NCI-H187 (cell line): ENCODE results near the gene TMEM115.

Experiments
- DNase-seq, 2 experiments: peaks; one replicate each; lab custom pipeline; 2025; lab: John Stamatoyannopoulos, UW

Gene TMEM115

GRCh38 chr3:50375258-50375931 lies 16.1 kb upstream of the TMEM115 start:
- no peak for DNase-seq

- no peak for DNase-seq
Observed at GRCh38 chr3:50374363-50375257, 15.3 kb upstream of the TMEM115 start.

DNA sequence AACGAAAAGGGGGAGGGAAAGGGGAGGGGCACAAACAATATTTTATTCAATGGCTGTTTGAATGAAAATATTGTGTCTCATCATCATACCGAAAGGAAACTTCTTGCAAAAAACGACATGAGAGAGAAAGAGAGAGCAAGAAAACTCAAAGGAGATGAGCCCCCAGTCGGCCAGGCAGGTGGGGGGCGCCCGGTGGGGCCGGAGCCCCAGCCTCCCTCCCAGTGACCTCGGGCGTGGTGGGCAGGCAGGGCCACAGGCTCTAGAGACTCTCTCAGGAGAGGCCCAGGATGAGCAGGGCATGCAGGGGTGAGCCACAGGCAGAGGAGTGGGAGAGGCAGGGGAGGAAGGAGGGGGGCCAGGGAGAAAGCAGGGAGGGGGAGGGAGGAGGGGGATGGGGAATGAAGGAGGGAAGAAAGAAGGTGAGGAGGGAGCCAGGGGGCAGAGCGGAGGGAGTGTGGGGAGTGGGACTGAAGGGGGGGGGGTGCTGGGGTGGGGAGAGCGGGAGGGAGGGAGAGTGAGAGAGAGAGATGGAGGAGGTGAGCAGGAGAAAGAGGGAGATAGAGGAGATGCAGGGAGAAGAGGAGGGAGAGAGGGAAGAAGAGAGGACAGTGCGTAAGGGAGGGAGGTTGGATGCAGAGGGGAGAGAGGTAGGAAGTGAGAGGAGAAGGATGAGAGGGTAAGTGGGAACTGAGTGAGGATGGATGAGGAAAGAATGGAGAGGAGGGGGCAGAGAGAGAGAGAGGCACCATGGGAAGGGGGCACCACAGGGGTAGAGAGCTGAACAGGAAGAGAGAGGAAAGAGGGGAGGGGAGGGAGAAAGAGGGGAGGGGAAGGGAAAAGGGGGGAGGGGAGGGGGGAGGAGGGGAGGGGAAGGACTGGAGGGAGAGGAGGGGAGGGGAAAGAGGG lies 14.1 kb upstream of the TMEM115 start:
- DNase-seq, result no peak

GRCh38 chr3:50372349-50372748 lies 13.0 kb upstream of the TMEM115 start:
- DNase-seq, result no peak

DNA sequence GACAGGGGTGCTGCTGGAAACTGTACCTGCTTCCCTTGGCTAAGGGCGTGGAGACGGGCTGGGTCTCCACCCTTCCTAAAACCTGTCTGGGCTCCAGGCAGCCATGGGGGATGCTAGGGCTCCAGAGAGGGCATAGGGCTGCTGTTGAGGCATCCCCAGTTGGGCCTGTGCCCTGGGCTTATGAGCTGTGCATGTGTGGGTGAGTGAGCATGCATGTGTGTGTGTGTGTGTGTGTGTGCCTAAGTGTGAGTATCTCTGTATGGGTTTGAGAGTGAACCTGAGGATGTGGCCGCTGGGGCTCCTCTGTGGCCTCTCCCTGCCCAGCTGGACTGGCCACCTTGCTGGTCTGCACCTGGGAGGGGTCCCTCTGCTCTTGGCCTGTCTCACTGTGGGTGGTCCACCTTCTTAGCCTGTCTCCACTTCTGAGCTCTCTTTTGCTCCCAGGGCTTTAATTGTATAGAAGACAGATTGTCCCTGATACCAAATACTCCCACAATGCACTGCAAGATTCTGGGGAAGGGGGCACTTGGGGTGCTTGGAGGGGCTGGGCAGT lies 11.9 kb upstream of the TMEM115 start:
- no peak for DNase-seq

DNA sequence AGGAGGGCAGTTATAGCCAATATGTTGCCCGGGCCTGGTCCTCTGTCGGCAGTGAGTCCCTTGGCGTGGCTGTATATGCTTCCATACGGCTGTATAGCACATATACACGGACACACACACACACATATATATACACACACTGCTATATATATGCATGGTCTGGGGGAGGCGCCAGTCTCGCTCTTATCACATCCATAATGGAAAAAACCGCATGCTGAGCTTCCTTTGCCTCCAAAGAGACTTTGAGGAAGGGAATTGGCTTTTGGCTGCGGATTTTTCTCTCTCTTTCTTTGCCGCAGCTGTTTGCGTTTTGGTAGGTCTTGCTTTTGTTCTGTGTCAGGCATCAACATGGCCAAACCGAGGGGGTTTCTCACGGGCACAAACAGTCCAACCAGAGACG lies 11.3 kb upstream of the TMEM115 start:
- no peak for DNase-seq

DNA sequence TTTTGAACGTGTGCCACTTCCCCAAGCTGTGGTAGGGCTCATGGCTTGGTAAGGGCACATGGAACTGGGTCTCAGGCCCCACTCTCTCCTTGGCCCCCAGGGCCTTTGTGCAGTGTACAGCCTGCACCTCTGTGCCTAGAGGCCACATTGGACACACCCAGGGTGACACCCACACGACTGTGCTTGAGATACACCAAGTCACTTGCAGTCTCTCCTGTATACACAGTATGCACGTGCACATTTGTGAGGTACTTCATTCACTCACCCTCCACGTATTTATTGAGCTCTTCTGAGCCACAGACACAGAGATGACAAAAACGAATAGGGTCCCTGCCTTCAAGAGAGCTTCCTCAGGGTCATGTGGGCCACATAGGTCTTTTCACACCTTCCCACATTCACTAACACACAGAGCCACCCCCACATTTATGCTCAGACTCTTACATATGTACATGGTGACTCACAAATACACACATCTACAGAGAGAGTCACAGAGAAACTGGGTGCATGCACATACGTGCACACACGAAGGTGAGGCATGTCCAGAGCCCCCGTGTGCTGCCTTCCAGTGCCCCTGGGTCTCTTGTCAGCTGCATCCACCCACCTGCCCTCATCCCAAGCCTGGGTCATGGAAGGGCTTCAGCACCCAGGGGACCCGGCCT lies 9.8 kb upstream of the TMEM115 start:
- DNase-seq, result no peak

- DNase-seq, result no peak
Observed at GRCh38 chr3:50365842-50366220, 6.5 kb upstream of the TMEM115 start.

DNA sequence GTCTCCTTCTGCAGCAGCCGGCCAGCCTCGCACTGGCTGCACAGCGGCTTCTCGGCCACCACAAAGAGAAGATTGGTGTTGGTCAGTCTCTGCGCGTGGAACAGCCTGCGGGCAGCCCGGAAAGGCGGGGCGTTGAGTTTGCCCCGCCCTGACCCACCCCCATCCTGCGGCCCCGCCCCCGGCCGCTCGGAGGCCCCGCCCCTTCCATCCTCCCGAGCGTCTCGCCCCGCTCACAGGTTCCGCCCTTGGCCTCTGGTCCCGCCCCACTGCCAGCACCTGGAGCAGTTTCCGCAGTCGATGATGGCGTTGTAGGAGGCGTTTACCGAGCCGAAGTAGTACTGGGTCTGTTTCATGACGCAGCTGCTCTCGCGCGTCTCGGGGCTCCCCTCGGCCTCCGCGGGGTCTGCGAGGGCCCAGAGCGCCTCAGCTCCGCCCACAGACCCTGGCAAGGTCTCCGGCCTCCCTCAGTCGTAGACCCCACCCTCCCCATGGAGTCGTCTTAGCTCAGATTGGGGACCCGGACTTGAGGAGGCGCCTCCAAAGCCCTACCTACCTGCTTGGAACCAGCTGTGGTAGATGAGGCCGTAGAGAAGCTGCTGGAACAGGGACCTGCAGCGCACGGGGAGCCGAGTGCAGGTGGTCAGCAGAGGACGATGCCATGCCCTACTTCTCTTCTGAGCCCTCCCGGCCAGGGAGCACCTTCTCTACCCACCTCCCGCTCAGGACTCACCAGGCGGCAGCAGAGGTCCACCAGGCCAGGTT lies 5.9 kb upstream of the TMEM115 start:
- DNase-seq, result peak; percentile 22 to 84

DNA sequence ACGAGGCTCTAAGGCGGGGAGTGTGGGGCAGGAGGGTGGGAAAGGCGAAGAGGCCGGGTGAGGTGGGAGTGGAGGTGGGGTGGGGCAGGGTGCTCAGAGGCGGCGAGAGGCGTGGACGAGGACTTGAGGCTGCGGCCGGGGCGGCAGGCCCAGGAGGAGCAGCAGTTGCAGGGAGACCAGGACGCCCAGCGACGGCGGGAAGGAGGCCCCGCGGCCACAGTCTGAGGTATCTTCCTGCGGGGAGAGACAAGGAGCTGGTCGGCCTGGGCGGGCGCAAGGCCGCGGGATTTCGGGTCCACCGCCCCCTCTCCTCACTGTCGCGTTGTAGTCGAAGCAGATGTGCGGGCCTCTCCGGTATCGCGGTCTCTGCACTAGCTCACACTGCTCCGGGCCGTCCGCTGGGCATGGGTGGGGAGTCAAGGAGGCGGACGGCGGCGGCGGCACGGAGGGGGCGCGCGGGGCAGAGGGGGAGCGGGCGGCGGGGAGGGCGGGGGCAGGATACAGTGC lies 5.3 kb upstream of the TMEM115 start:
- DNase-seq, result no peak

DNA sequence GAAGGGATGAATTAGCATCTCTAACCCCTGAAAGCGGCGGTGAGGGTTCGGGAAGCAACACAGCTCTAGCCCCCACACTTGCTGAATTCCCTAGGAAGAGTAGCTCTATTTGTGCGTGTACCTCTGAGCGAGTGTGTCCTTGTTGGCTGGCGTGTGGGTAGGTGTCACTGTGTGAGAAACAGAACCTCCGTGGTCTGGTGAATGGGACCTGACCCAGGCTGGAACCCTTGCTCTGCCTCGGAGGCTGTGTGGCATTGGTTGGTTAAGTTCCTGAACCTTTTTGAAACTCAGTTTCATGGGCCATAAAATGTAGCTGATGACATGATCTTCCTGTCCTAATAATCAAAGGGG lies 414 bp upstream of the TMEM115 start:
- DNase-seq, result no peak

GRCh38 chr3:50358355-50358910 lies 888 bp downstream of the TMEM115 start:
- no peak for DNase-seq

DNA sequence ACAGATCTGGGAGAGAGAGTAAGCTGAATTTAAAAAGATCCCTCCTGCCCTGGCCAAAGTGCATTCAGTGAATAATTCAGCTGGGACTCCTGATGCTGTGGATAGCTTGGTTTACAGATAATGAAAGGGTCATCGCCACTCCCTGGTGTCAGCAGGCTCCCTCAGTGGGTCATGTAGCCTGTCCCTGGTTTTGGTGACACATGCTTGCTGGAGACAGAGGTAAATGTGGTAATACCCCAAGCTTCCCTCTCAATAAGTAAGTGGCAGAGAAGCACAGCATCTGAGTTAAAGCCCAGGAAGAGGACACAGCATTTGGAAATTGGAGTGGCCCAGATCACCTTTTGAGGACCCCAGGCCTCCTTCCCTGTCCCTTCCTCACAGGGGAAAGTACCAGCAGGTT lies 1.8 kb downstream of the TMEM115 start:
- DNase-seq, result no peak

- no peak for DNase-seq
Observed at GRCh38 chr3:50356553-50356952, 2.8 kb downstream of the TMEM115 start.

- DNase-seq, result no peak
Observed at GRCh38 chr3:50355829-50356552, 3.3 kb downstream of the TMEM115 start.

- no peak for DNase-seq
Observed at GRCh38 chr3:50354850-50355249, 4.5 kb downstream of the TMEM115 start.

DNA sequence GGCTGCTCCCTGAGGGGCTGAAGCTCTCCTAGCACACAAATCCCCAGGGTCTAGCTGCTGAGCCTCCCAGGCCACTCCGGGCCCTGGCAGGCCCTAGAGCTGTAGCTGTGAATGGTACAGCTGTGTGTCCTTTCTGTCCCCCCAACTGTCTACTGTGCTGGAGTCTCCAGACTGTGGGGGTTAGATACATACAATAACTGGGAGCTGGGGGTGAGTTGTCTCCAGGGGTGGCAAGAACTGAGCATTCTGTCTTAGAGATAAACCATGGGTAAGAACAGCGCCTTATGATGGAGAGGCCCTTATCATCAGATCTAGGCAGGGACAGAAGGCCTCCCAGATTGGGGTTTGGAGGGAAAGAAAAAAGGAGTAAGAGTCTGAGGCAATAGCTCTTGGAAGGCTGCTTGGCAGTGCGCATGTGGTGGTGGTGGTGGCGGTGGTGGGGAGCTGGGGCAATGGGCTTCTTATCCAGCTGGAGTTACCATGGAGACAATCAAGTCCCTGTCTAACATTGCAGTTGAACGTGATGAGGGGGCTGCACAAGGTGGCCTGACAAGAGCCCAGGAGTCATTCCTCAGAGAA lies 5.0 kb downstream of the TMEM115 start:
- DNase-seq, result no peak

DNA sequence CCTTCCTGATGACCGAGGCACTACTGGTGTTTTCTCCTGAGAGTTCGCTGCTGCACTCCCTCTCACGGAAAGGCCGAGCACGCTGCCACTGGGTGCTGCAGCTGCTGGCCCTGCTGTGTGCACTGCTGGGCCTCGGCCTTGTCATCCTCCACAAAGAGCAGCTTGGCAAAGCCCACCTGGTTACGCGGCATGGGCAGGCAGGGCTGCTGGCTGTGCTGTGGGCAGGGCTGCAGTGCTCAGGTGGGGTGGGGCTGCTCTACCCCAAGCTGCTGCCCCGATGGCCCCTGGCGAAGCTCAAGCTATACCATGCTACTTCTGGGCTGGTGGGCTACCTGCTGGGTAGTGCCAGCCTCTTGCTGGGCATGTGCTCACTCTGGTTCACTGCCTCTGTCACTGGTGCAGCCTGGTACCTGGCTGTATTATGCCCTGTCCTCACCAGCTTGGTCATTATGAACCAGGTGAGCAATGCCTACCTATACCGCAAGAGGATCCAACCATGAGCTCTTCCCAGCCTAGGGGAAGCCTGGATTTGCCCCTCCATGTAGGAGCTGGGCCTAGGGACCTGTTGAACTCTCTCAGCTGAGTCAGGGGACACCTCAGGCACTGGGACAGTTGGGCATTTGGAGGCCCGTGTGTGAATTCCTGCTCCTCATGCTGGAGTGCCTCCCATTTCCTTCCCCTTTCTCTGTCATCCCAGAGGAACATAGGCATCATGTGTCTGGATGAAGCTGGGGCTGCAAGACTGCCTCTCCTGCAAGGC lies 5.9 kb downstream of the TMEM115 start:
- DNase-seq, result no peak

DNA sequence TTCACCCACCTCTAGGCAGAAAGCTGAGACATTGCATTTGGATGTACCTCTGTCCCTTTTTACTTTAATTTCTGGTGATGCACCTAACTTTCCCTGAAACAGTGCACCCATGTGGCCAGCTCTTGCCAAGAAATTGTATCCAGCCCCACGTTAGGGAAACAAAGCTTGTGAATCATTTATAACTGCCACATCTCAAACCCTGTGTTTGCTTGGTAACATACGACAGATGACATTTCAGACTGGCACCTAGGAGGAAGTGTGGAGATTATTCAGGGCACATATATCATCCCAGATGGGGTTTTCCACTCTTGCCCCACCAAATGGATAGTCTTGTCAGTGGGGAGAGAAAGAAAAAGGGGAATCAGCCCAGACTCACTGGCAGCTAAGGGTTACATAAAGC lies 6.5 kb downstream of the TMEM115 start:
- DNase-seq, result no peak
